K562 (cell line): ENCODE results near the gene TCF7. TPM values are rescaled to one million over a fixed set of nuclear protein-coding genes. Genes with fewer than 3 reads are reported as not detected.

ENCODE experiments used
- ATAC-seq: fragments of 200-7000 bp; cut with Tn5 transposase; 3 replicates; pipeline ENCODE4 v1.9.1; 2020; ENCODE audit warnings: moderate library complexity
- BruUV-seq: library from RNA; stranded (reverse); fragments of 400-500 nt; replicated peaks from 2 replicates; lab custom pipeline; 2021; lab: Mats Ljungman, UMichigan
- CTCF ChIA-PET: fragments of 300-600 bp; formaldehyde crosslinking; extraction: SDS; loops from one replicate; lab custom pipeline; 2021; ENCODE audit warnings: low intra/inter-chr PET ratio; lab: Yijun Ruan, JAX
- POLR2A ChIA-PET: fragments of 300-600, 350-650 bp; sonication (Branson Sonifier 250); formaldehyde crosslinking; extraction: SDS; loops from one replicate; lab custom pipeline; 2021; ENCODE audit warnings: antibody characterized with exemption, inconsistent platforms; lab: Yijun Ruan, JAX
- DNase-seq, 4 experiments: peaks; one replicate each; pipeline versions ENCODE4 v3.0.0 to v3.0.0-alpha.2; 2011 to 2018; ENCODE audit warnings: low spot score in 3 of 4, mixed read lengths in 3 of 4; ENCODE audit errors: extremely low read depth in 1 of 4
- FAIRE-seq: peaks from 2 replicates; lab custom pipeline; 2011; peaks lifted over from hg19 to GRCh38; lab: Jason Lieb, UNC
- H2AFZ ChIP-seq: 2 replicates; pipeline ENCODE4 v1.6.0; 2011; ENCODE audit warnings: low read depth, low read length, control low read depth, inconsistent platforms
- H3K27ac ChIP-seq: fragments of 200-600 bp; 3 replicates; pipeline ENCODE4 v1.8.0; 2011; ENCODE audit warnings: low read depth, mild to moderate bottlenecking, control low read depth, inconsistent platforms, low read length, moderate library complexity, mixed read lengths; ENCODE audit errors: extremely low read depth
- H3K27me3 ChIP-seq, 2 experiments: fragments of 300-600 bp in 1 of 2; 2 replicates in 1 of 2; 3 replicates in 1 of 2; pipeline versions ENCODE4 v1.6.0 to v1.8.0; 2011; ENCODE audit warnings: inconsistent platforms in 2 of 2, low read length in 2 of 2, mild to moderate bottlenecking in 1 of 2, mixed read lengths in 1 of 2, moderate library complexity in 1 of 2; ENCODE audit not compliant: control insufficient read depth in 2 of 2, insufficient read depth in 2 of 2
- H3K36me3 ChIP-seq: fragments of 300-600 bp; 3 replicates; pipeline ENCODE4 v1.8.0; 2011; ENCODE audit warnings: mild to moderate bottlenecking, low read length, inconsistent platforms; ENCODE audit not compliant: control insufficient read depth, insufficient read depth
- H3K4me1 ChIP-seq, 2 experiments: fragments of 200-600 bp in 1 of 2; replicated peaks in 1 of 2; 2 replicates in 1 of 2; 3 replicates in 1 of 2; pipeline versions ENCODE4 v1.5.1 to v1.8.0; 2011; ENCODE audit warnings: inconsistent platforms in 2 of 2, low read length in 2 of 2, mild to moderate bottlenecking in 1 of 2, mixed read lengths in 1 of 2, moderate library complexity in 1 of 2; ENCODE audit not compliant: control insufficient read depth in 2 of 2, insufficient read depth in 2 of 2
- H3K4me2 ChIP-seq: 2 replicates; pipeline ENCODE4 v1.6.1; 2011; ENCODE audit warnings: low read length, control low read depth, inconsistent platforms, mixed read lengths; ENCODE audit not compliant: insufficient read depth
- H3K4me3 ChIP-seq: fragments of 200-600 bp; sonication (generic), shearing (Covaris generic); 2 replicates; pipeline ENCODE4 v1.5.1; 2016; ENCODE audit warnings: control low read depth, inconsistent platforms
- H3K79me2 ChIP-seq: fragments of 200-600 bp; 3 replicates; pipeline ENCODE4 v1.8.0; 2011; ENCODE audit warnings: low read length, inconsistent platforms; ENCODE audit not compliant: control insufficient read depth, insufficient read depth
- H3K9ac ChIP-seq, 2 experiments: 2 replicates each; pipeline versions ENCODE4 v1.6.0 to v1.6.1; 2011; ENCODE audit warnings: low read depth in 2 of 2, low read length in 2 of 2, control low read depth in 1 of 2, inconsistent platforms in 1 of 2, mild to moderate bottlenecking in 1 of 2, mixed read lengths in 1 of 2; ENCODE audit not compliant: insufficient read depth in 1 of 2
- H3K9me1 ChIP-seq: one replicate; pipeline ENCODE4 v1.6.0; 2011; ENCODE audit warnings: inconsistent platforms, mild to moderate bottlenecking, low read length, moderate library complexity; ENCODE audit not compliant: control insufficient read depth, insufficient read depth
- H3K9me3 ChIP-seq: replicated peaks from 2 replicates; pipeline ENCODE4 v1.5.1; 2011; ENCODE audit warnings: low read depth, low read length, inconsistent platforms; ENCODE audit not compliant: control insufficient read depth, insufficient read depth
- H4K20me1 ChIP-seq: replicated peaks from 2 replicates; pipeline ENCODE4 v1.6.1; 2011; ENCODE audit warnings: low read length, inconsistent platforms, mixed read lengths; ENCODE audit not compliant: control insufficient read depth, insufficient read depth
- ARID4B ChIP-seq: sonication (generic); formaldehyde crosslinking; IDR thresholded peaks from 2 replicates; pipeline ENCODE4 v1.8.0; 2022; ENCODE audit warnings: mild to moderate bottlenecking, missing genetic modification reagents
- CBX2 ChIP-seq: fragments of 200-600 bp; sonication (generic); IDR thresholded peaks from one replicate; pipeline ENCODE4 v1.6.1; 2012; ENCODE audit warnings: mild to moderate bottlenecking, low read length, inconsistent platforms; ENCODE audit not compliant: insufficient read depth, poor library complexity, severe bottlenecking
- ETV5 ChIP-seq: sonication (generic); formaldehyde crosslinking; IDR thresholded peaks from 2 replicates; pipeline ENCODE4 v1.4.0; 2020; ENCODE audit warnings: low read depth, mild to moderate bottlenecking, missing genetic modification reagents
- FOXK1 ChIP-seq: sonication (generic); formaldehyde crosslinking; IDR thresholded peaks from 2 replicates; pipeline ENCODE4 v1.8.0; 2022; ENCODE audit warnings: missing genetic modification reagents, mild to moderate bottlenecking, borderline replicate concordance
- FOXK2 ChIP-seq, 2 experiments: fragments of 450-650 bp; IDR thresholded peaks in 1 of 2; conservative IDR thresholded peaks in 1 of 2; 2 replicates each; pipeline ENCODE4 v1.6.1; 2016; ENCODE audit warnings: low read depth in 2 of 2, mild to moderate bottlenecking in 1 of 2
- HCFC1 ChIP-seq: IDR thresholded peaks from 2 replicates; pipeline ENCODE4 v1.6.1; 2012; ENCODE audit warnings: low read depth, low read length, improper control_type of control experiment
- MYC ChIP-seq, 2 experiments: fragments of 250-450 bp in 1 of 2; sonication (Bioruptor Pico) in 1 of 2; IDR thresholded peaks; 2 replicates each; pipeline versions ENCODE4 v1.5.1 to v1.6.1; 2012 to 2021; ENCODE audit warnings: low read depth in 2 of 2, borderline replicate concordance in 1 of 2, improper control_type of control experiment in 1 of 2, low read length in 1 of 2, mild to moderate bottlenecking in 1 of 2, moderate library complexity in 1 of 2
- NELFE ChIP-seq: IDR thresholded peaks from 2 replicates; pipeline ENCODE4 v1.6.1; 2011; ENCODE audit warnings: mild to moderate bottlenecking; ENCODE audit not compliant: insufficient read depth, insufficient read length
- NKRF ChIP-seq: fragments of 450-650 bp; IDR thresholded peaks from 2 replicates; pipeline ENCODE4 v1.6.1; 2016; ENCODE audit warnings: borderline replicate concordance
- NR3C1 ChIP-seq: sonication (generic); formaldehyde crosslinking; IDR thresholded peaks from 2 replicates; pipeline ENCODE4 v1.8.1; 2022; ENCODE audit warnings: missing genetic modification reagents
- RFX5 ChIP-seq: IDR thresholded peaks from 2 replicates; pipeline ENCODE4 v1.6.1; 2011; ENCODE audit warnings: low read depth, mild to moderate bottlenecking, improper control_type of control experiment, low read length
- RNF2 ChIP-seq: sonication (generic); IDR thresholded peaks from 2 replicates; pipeline ENCODE4 v1.6.1; 2016
- TBL1XR1 ChIP-seq, 2 experiments: IDR thresholded peaks; 2 replicates each; pipeline ENCODE4 v1.6.1; 2012; ENCODE audit warnings: improper control_type of control experiment in 2 of 2, low read length in 2 of 2, mild to moderate bottlenecking in 1 of 2
- TCFL5 ChIP-seq: fragments of 250-450 bp; sonication (Bioruptor Pico); conservative IDR thresholded peaks from 2 replicates; pipeline ENCODE4 v1.6.1; 2021; ENCODE audit warnings: mild to moderate bottlenecking, moderate library complexity, matching md5 sums
- TSC22D4 ChIP-seq: fragments of 450-650 bp; IDR thresholded peaks from 2 replicates; pipeline ENCODE4 v1.6.1; 2016; ENCODE audit warnings: missing genetic modification characterization, missing biosample characterization, control low read depth
- ZNF3 ChIP-seq: fragments of 250-450 bp; sonication (Bioruptor Pico); IDR thresholded peaks from 2 replicates; pipeline ENCODE4 v1.5.0; 2021; ENCODE audit warnings: mild to moderate bottlenecking, moderate library complexity
- ZNF830 ChIP-seq: fragments of 250-450 bp; sonication (Bioruptor Pico); IDR thresholded peaks from 2 replicates; pipeline ENCODE4 v1.5.0; 2021; ENCODE audit warnings: mild to moderate bottlenecking
- WGBS: fragments of 100-300 bp; shearing (Covaris generic); methylation state at CpG from one replicate; pipeline ENCODE4 v1.1.6; 2016; ENCODE audit warnings: low coverage, mixed read lengths; ENCODE audit not compliant: insufficient coverage; ENCODE audit errors: missing lambda C conversion rate; 5-methylcytosine and 5-hydroxymethylcytosine counted together
- in situ Hi-C: fragments of 300-500 bp; cut with MboI; formaldehyde crosslinking; loops from 4 replicates; pipeline ENCODE4 v1.15.0; 2018; ENCODE audit warnings: inconsistent platforms, mixed read lengths
- intact Hi-C: fragments of 100-400 bp; cut with micrococcal nuclease; formaldehyde crosslinking; loops from 2 replicates; pipeline ENCODE4 v1.14.2; 2022
- polyA plus RNA-seq, 8 experiments: library from polyadenylated mRNA; depleted of rRNA in 4 of 8; stranded (reverse) in 5 of 8; unstranded in 3 of 8; fragments of >200 nt; fragmentation: Nextera tagmentation in 2 of 8; fragmentation: Illumina TruSeq in 1 of 8; extraction: Ambion mirVana in 2 of 8; extraction: Trizol in 1 of 8; gene quantifications; 2 replicates each; pipeline versions ENCODE4 v1.2.1 to v1.2.3, GENCODE V29; 2011 to 2014; ENCODE audit warnings: inconsistent platforms in 1 of 8, missing spikeins in 1 of 8
- total RNA-seq, 7 experiments: library from RNA; depleted of rRNA in 6 of 7; stranded (reverse); fragments of >200 nt in 6 of 7; fragmentation: Illumina TruSeq in 2 of 7; extraction: Trizol in 2 of 7; gene quantifications; 2 replicates each; pipeline versions ENCODE4 v1.2.1 to v1.2.3, GENCODE V29; 2011 to 2021; ENCODE audit warnings: low replicate concordance in 1 of 7

Gene TCF7
- total and polyA plus RNA-seq, 9 of the 15 experiments (the other 6 are each of a cell fraction or from before 2014, with no cell fraction given): 1.6 to 14.9 (median 4.2) TPM

GRCh38 chr5:134099939-134100282 is 14.6 kb upstream of the TCF7 start:
- ChIA-PET POLR2A (interaction anchor here (0.6 to 1.7 kb wide), 3 partner anchors 39 to 366 kb away, joined by 3 to 4 read pairs (median 3); no protein-coding TSS in a partner anchor), CTCF (interaction anchor here (1.2 kb wide), 1 partner anchor 60 kb away, joined by 3 read pairs; no protein-coding TSS in a partner anchor)
- H3K79me2 ChIP-seq: no peaks in the 10 kb centered on the region
- no peaks in the 10 kb centered on the region for H3K9me3 ChIP-seq
- H3K9me1 ChIP-seq: no peaks in the 10 kb centered on the region
- H2AFZ ChIP-seq: no peak overlapping the region
- H3K27ac ChIP-seq: no peak overlapping the region
- no peak for ATAC-seq
- peaks cover under 1 to 2% of the 10 kb centered on the region in 2 experiments; a peak in 2 of 5 replicates for H3K27me3 ChIP-seq
- H3K4me3 ChIP-seq: no peak overlapping the region
- peaks cover 0 to 14% of the 10 kb centered on the region in 2 experiments; a peak in 2 of 5 replicates for H3K4me1 ChIP-seq
- H3K36me3 ChIP-seq: no peaks in the 10 kb centered on the region
- H3K9ac ChIP-seq: peak overlapping the region in 1 of 2 experiments; percentile 38; a peak in 1 of 4 replicates
- H4K20me1 ChIP-seq: 0 out of 2 replicates have a peak, but pooled peaks cover 3% of the 10 kb centered on the region
- no TSS peak for BruUV-seq
- in situ Hi-C loops: no loop called here
- no peak for DNase-seq
- intact Hi-C loops: no loop called here
- FAIRE-seq: no peak
- 24% methylated on average over 2 of the region's 2 CpGs for WGBS
- no peak overlapping the region for H3K4me2 ChIP-seq
- TF ChIP-seq FOXK2 (conservative IDR thresholded peaks at IDR 0.05 in 1 of 2, IDR thresholded peaks at IDR 0.05 in 1 of 2; ENCODE audit: low read depth in 2 of 2): no peak
- no peak for TF ChIP-seq NELFE
- TF ChIP-seq ETV5: no peak
- no peak for TF ChIP-seq NKRF
- TF ChIP-seq FOXK1 (CRISPR knock-in tag): no peak
- TF ChIP-seq RFX5: no peak
- TF ChIP-seq ZNF3: no peak
- no peak for TF ChIP-seq RNF2
- TF ChIP-seq MYC (IDR thresholded peaks at IDR 0.05; ENCODE audit: low read depth, low read length): no peak
- TF ChIP-seq MYC (CRISPR knock-in tag; IDR thresholded peaks at IDR 0.05; ENCODE audit: borderline replicate concordance, low read depth): no peak
- TF ChIP-seq TBL1XR1 (IDR thresholded peaks at IDR 0.05; ENCODE audit: low read length in 2 of 2): no peak
- no peak for TF ChIP-seq ARID4B (CRISPR knock-in tag)
- no peak for TF ChIP-seq TSC22D4 (tag)
- no peak for TF ChIP-seq CBX2
- no peak for TF ChIP-seq HCFC1
- no peak for TF ChIP-seq ZNF830 (CRISPR knock-in tag)
- no peak for TF ChIP-seq TCFL5 (CRISPR knock-in tag)
- no peak for TF ChIP-seq NR3C1
